ENCODE data around the gene OSTN.

The OSTN gene

GRCh38 chr3:191260431-191261303, 61.6 kb downstream of the OSTN start:
- Histone ChIP-seq H3K14ac (ENCODE audit: low read length in 2 of 2) (no peak overlapping the region), H2BK5ac (ENCODE audit: low read depth, low read length, poor library complexity, severe bottlenecking) (no peak overlapping the region), H3K36me3 (ENCODE audit: control insufficient read depth in 1 of 2, insufficient read depth in 2 of 2, low read depth in 1 of 2, low read length in 2 of 2) (no peaks in the 10 kb centered on the region), H3K4ac (ENCODE audit: low read depth in 1 of 2, low read length in 2 of 2) (no peak overlapping the region), H3K27ac (ENCODE audit: low read length, poor library complexity, severe bottlenecking) (no peak overlapping the region), H2BK12ac (ENCODE audit: low read length in 2 of 2) (no peak overlapping the region), H3K18ac (ENCODE audit: low read depth in 1 of 2, low read length in 2 of 2) (no peak overlapping the region), H4K8ac (ENCODE audit: low read length) (no peak overlapping the region), H4K91ac (ENCODE audit: low read length) (no peak overlapping the region), H3K9ac (ENCODE audit: low read length) (no peak overlapping the region), H3K79me1 (replicated peaks; ENCODE audit: low read length, poor library complexity, severe bottlenecking) (no peaks in the 10 kb centered on the region), H2AK5ac (ENCODE audit: low read length, severe bottlenecking) (no peak overlapping the region), H3K4me3 (ENCODE audit: insufficient read depth in 1 of 2, low read depth in 1 of 2, low read length in 2 of 2) (no peak overlapping the region), H3K23ac (ENCODE audit: low read length in 2 of 2) (no peak overlapping the region), H2AFZ (ENCODE audit: low read depth, low read length) (no peak overlapping the region), H3K4me2 (ENCODE audit: low read length, poor library complexity, severe bottlenecking) (no peak overlapping the region), H2BK120ac (ENCODE audit: low read depth, low read length) (no peak overlapping the region), H3K9me3 (ENCODE audit: control insufficient read depth, low read length) (no peaks in the 10 kb centered on the region), H3K4me1 (ENCODE audit: control insufficient read depth, insufficient read depth, low read depth, low read length) (no peaks in the 10 kb centered on the region), H2BK15ac (ENCODE audit: low read depth, poor library complexity, severe bottlenecking) (no peak overlapping the region), H3K27me3 (ENCODE audit: control insufficient read depth in 1 of 2, insufficient read depth in 1 of 2, low read length in 2 of 2) (no peaks in the 10 kb centered on the region)
- WGBS, result 92% methylated on average over 10 of the region's 11 CpGs
- no peak for DNase-seq

GRCh38 chr3:191261304-191261638, 62.2 kb downstream of the OSTN start:
- Histone ChIP-seq H2AFZ (ENCODE audit: low read depth, low read length) (no peak overlapping the region), H2BK12ac (ENCODE audit: low read length in 2 of 2) (no peak overlapping the region), H3K9me3 (ENCODE audit: control insufficient read depth, low read length) (no peaks in the 10 kb centered on the region), H2BK15ac (ENCODE audit: low read depth, poor library complexity, severe bottlenecking) (no peak overlapping the region), H3K36me3 (ENCODE audit: control insufficient read depth in 1 of 2, insufficient read depth in 2 of 2, low read depth in 1 of 2, low read length in 2 of 2) (no peaks in the 10 kb centered on the region), H3K4me3 (ENCODE audit: insufficient read depth in 1 of 2, low read depth in 1 of 2, low read length in 2 of 2) (no peak overlapping the region), H3K14ac (ENCODE audit: low read length in 2 of 2) (no peak overlapping the region), H3K23ac (ENCODE audit: low read length in 2 of 2) (no peak overlapping the region), H3K79me1 (replicated peaks; ENCODE audit: low read length, poor library complexity, severe bottlenecking) (no peaks in the 10 kb centered on the region), H3K4me1 (ENCODE audit: control insufficient read depth, insufficient read depth, low read depth, low read length) (no peaks in the 10 kb centered on the region), H3K27me3 (ENCODE audit: control insufficient read depth in 1 of 2, insufficient read depth in 1 of 2, low read length in 2 of 2) (no peaks in the 10 kb centered on the region), H2BK120ac (ENCODE audit: low read depth, low read length) (no peak overlapping the region), H4K91ac (ENCODE audit: low read length) (no peak overlapping the region), H3K18ac (ENCODE audit: low read depth in 1 of 2, low read length in 2 of 2) (no peak overlapping the region), H2BK5ac (ENCODE audit: low read depth, low read length, poor library complexity, severe bottlenecking) (no peak overlapping the region), H2AK5ac (ENCODE audit: low read length, severe bottlenecking) (no peak overlapping the region), H3K9ac (ENCODE audit: low read length) (no peak overlapping the region), H4K8ac (ENCODE audit: low read length) (no peak overlapping the region), H3K27ac (ENCODE audit: low read length, poor library complexity, severe bottlenecking) (no peak overlapping the region), H3K4ac (ENCODE audit: low read depth in 1 of 2, low read length in 2 of 2) (no peak overlapping the region), H3K4me2 (ENCODE audit: low read length, poor library complexity, severe bottlenecking) (no peak overlapping the region)
- no peak for DNase-seq

GRCh38 chr3:191262650-191263049, 63.6 kb downstream of the OSTN start:
- no peak overlapping the region for H3K9ac ChIP-seq (ENCODE audit: low read length)
- H3K23ac ChIP-seq (ENCODE audit: low read length in 2 of 2), result no peak overlapping the region
- no peak overlapping the region for H4K91ac ChIP-seq (ENCODE audit: low read length)
- H3K4me3 ChIP-seq (ENCODE audit: insufficient read depth in 1 of 2, low read depth in 1 of 2, low read length in 2 of 2), result no peak overlapping the region
- no peak overlapping the region for H2BK5ac ChIP-seq (ENCODE audit: low read depth, low read length, poor library complexity, severe bottlenecking)
- H2BK12ac ChIP-seq (ENCODE audit: low read length in 2 of 2), result no peak overlapping the region
- H4K8ac ChIP-seq (ENCODE audit: low read length), result no peak overlapping the region
- 100% methylated on average over 1 of the region's 1 CpG for WGBS
- no peak overlapping the region for H3K27ac ChIP-seq (ENCODE audit: low read length, poor library complexity, severe bottlenecking)
- no peak overlapping the region for H2AK5ac ChIP-seq (ENCODE audit: low read length, severe bottlenecking)
- no peak overlapping the region for H2BK120ac ChIP-seq (ENCODE audit: low read depth, low read length)
- H3K9me3 ChIP-seq (ENCODE audit: control insufficient read depth, low read length), result peaks cover 3% of the 10 kb centered on the region
- no peak overlapping the region for H3K4me2 ChIP-seq (ENCODE audit: low read length, poor library complexity, severe bottlenecking)
- DNase-seq, result no peak
- no peaks in the 10 kb centered on the region for H3K36me3 ChIP-seq (ENCODE audit: control insufficient read depth in 1 of 2, insufficient read depth in 2 of 2, low read depth in 1 of 2, low read length in 2 of 2)
- no peak overlapping the region for H2AFZ ChIP-seq (ENCODE audit: low read depth, low read length)
- H3K79me1 ChIP-seq (replicated peaks; ENCODE audit: low read length, poor library complexity, severe bottlenecking), result no peaks in the 10 kb centered on the region
- H3K27me3 ChIP-seq (ENCODE audit: control insufficient read depth in 1 of 2, insufficient read depth in 1 of 2, low read length in 2 of 2), result no peaks in the 10 kb centered on the region
- no peak overlapping the region for H2BK15ac ChIP-seq (ENCODE audit: low read depth, poor library complexity, severe bottlenecking)
- H3K4ac ChIP-seq (ENCODE audit: low read depth in 1 of 2, low read length in 2 of 2), result no peak overlapping the region
- no peak overlapping the region for H3K18ac ChIP-seq (ENCODE audit: low read depth in 1 of 2, low read length in 2 of 2)
- no peak overlapping the region for H3K14ac ChIP-seq (ENCODE audit: low read length in 2 of 2)
- no peaks in the 10 kb centered on the region for H3K4me1 ChIP-seq (ENCODE audit: control insufficient read depth, insufficient read depth, low read depth, low read length)

GRCh38 chr3:191263365-191263764, 64.3 kb downstream of the OSTN start:
- H4K8ac ChIP-seq (ENCODE audit: low read length), result no peak overlapping the region
- H2AFZ ChIP-seq (ENCODE audit: low read depth, low read length), result no peak overlapping the region
- no peak overlapping the region for H3K18ac ChIP-seq (ENCODE audit: low read depth in 1 of 2, low read length in 2 of 2)
- peaks cover 3% of the 10 kb centered on the region for H3K9me3 ChIP-seq (ENCODE audit: control insufficient read depth, low read length)
- H2BK5ac ChIP-seq (ENCODE audit: low read depth, low read length, poor library complexity, severe bottlenecking), result no peak overlapping the region
- no peaks in the 10 kb centered on the region for H3K79me1 ChIP-seq (replicated peaks; ENCODE audit: low read length, poor library complexity, severe bottlenecking)
- H3K27me3 ChIP-seq (ENCODE audit: control insufficient read depth in 1 of 2, insufficient read depth in 1 of 2, low read length in 2 of 2), result no peaks in the 10 kb centered on the region
- no peak for DNase-seq
- H2BK120ac ChIP-seq (ENCODE audit: low read depth, low read length), result no peak overlapping the region
- H2BK12ac ChIP-seq (ENCODE audit: low read length in 2 of 2), result no peak overlapping the region
- H3K9ac ChIP-seq (ENCODE audit: low read length), result peak overlapping the region; percentile 84
- H3K4me3 ChIP-seq (ENCODE audit: insufficient read depth in 1 of 2, low read depth in 1 of 2, low read length in 2 of 2), result peak overlapping the region in 1 of 2 experiments; percentile 67
- no peak overlapping the region for H4K91ac ChIP-seq (ENCODE audit: low read length)
- H3K4me2 ChIP-seq (ENCODE audit: low read length, poor library complexity, severe bottlenecking), result no peak overlapping the region
- H2BK15ac ChIP-seq (ENCODE audit: low read depth, poor library complexity, severe bottlenecking), result no peak overlapping the region
- no peak overlapping the region for H2AK5ac ChIP-seq (ENCODE audit: low read length, severe bottlenecking)
- H3K27ac ChIP-seq (ENCODE audit: low read length, poor library complexity, severe bottlenecking), result no peak overlapping the region
- H3K23ac ChIP-seq (ENCODE audit: low read length in 2 of 2), result no peak overlapping the region
- no peaks in the 10 kb centered on the region for H3K36me3 ChIP-seq (ENCODE audit: control insufficient read depth in 1 of 2, insufficient read depth in 2 of 2, low read depth in 1 of 2, low read length in 2 of 2)
- no peak overlapping the region for H3K14ac ChIP-seq (ENCODE audit: low read length in 2 of 2)
- H3K4me1 ChIP-seq (ENCODE audit: control insufficient read depth, insufficient read depth, low read depth, low read length), result no peaks in the 10 kb centered on the region
- no peak overlapping the region for H3K4ac ChIP-seq (ENCODE audit: low read depth in 1 of 2, low read length in 2 of 2)
